GM21447 (cell line): ENCODE results near the gene MAD2L1BP.
A peak's percentile ranks its signal among the peaks of the same experiment; 100 is the strongest.
"Not testable (repeated sequence)": the region's sequence is repeated elsewhere in the genome, so short reads cannot be mapped to it uniquely, and the experiment has no call there.

Source experiments
- ATAC-seq: cut with Tn5 transposase; IDR thresholded peaks from one replicate; pipeline ENCODE4 v1.9.1; 2021; ENCODE audit not compliant: unreplicated experiment

The MAD2L1BP gene, protein sequence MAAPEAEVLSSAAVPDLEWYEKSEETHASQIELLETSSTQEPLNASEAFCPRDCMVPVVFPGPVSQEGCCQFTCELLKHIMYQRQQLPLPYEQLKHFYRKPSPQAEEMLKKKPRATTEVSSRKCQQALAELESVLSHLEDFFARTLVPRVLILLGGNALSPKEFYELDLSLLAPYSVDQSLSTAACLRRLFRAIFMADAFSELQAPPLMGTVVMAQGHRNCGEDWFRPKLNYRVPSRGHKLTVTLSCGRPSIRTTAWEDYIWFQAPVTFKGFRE

DNA sequence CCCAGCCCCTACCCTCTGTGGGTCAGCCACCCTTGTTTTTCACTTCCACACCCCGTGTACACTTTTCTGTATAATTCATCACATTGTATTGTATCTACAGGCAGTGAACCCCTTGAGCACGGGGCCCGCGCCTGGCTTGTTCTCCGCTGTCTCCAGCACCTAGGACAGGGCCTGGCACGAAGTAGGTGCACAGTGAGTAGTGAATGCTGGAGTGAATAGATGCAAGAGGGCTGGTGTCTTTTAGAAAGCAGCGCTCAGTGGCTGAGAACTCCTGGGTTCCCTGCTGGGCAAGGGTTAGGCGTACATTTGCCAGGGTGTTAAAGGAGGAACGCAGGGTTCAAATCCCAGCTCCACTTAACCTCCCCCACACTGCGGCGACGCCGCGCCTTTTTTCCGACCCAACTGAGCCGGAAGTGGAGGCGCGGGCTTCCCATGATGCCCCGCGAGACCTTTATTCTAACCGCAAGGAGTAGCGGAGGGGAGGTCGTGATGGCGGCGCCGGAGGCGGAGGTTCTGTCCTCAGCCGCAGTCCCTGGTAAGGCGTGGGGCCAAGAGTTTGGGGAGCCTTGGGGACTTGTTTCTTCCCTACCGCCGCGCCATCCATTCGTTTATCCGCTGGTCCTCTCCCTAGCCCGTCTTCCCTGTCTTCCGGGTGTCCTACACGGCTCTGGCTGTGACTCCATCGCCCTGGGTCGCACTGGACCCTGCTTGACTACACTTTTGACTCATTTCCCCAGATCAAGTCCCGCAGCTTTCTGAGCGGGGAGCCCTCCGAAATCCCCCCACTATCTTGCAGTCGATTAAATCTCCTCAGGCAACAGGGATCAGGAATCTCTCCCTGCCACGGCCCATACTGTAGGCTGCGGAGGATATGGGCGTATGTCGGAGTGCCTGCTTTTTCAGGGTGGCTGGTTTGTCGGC, at the start of gene MAD2L1BP:
TSS of gene MAD2L1BP (plus strand) at position 454 of the 921 bp plus-strand sequence. CDS start at position 490, 36 bp downstream.
- ATAC-seq, result peak; percentile 89

GRCh38 chr6:43588194-43588593, 47.4 kb upstream of the MAD2L1BP start:
- ATAC-seq, result no peak

- ATAC-seq, result not testable (repeated sequence)
Measured at GRCh38 chr6:43589564-43589963, 46.1 kb upstream of the MAD2L1BP start.

DNA sequence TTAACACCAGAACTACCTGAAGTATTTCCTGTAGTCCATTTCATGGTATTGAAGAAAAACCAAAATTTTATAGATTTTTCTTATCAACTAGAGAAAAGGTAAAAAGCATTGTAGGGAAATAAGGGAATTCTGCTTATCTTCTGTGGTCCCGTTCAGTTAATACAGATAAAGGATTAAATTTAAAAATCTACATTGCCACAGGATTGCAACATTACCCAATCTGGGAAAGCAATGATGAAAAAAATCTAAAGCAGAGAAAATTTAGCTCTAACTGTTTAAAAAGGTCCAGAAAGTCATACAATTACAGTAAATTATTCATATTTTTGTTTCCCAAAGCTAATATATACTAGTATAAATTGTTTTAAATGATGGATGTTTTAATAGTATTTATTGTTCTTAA, 41.7 kb upstream of the MAD2L1BP start:
- no peak for ATAC-seq

- ATAC-seq, result no peak
Measured at GRCh38 chr6:43600595-43600994, 35.0 kb upstream of the MAD2L1BP start.

DNA sequence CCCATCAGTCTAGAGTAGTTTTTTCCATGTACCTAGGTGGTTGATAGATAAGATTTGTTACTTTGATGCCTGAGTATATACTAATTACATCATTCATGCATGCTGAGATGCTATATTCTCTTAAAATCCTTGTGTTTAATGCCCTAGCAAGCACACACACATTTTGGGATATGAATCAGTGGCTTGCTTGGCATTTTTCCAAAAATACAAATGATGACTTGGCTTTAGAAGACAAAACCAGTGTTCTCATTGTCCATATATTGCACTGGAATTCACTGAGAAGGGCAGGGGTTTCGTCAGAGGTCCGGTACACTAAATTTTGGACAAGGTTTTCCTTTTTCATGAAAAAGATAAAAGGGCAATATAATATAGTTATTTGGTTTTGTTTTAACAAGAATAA, 31.5 kb upstream of the MAD2L1BP start:
- no peak for ATAC-seq

GRCh38 chr6:43606019-43606418, 29.6 kb upstream of the MAD2L1BP start:
- ATAC-seq, result no peak

DNA sequence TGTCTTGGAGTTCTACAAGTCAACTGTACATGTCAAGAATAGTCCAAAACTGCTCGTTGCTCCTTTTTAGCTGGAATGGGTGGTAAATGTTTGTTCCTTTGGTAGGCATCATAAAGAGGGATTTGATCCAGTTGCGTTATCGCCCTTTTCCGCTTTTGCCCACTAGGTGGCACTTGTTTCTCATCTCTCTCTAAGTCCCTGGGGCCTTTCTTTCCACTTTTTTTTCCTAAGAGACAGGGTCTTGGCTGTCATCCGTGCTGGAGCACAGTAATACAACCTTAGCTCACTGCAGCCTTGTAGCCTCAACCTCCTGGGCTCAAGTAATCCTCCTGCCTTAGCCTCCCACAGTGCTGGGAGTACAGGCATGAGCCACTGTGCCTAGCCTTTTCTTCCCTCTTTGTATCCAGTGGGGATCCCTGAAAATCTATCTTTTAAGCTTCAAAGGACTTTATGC, 27.3 kb upstream of the MAD2L1BP start:
- ATAC-seq, result no peak

- no peak for ATAC-seq
Measured at GRCh38 chr6:43608807-43609206, 26.8 kb upstream of the MAD2L1BP start.

DNA sequence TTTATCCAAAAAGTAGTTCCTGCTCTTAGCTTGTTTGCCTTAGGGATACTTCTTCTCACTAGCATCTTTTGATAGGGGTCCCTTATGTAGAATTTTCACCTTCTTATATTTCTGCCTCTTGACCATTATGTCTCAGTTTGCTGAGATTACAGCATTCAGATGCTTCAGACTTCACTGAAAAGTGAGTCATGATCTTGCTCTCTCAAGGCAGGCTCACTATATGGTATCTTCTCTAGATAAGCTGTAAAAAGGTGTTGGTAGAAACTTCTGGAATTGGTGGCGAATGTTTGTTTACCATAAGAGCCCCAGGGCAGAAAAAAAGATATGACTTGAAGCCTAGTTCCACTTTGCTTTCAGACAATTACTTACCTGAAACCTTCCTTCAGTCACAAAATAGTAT, 26.2 kb upstream of the MAD2L1BP start:
- ATAC-seq, result no peak

DNA sequence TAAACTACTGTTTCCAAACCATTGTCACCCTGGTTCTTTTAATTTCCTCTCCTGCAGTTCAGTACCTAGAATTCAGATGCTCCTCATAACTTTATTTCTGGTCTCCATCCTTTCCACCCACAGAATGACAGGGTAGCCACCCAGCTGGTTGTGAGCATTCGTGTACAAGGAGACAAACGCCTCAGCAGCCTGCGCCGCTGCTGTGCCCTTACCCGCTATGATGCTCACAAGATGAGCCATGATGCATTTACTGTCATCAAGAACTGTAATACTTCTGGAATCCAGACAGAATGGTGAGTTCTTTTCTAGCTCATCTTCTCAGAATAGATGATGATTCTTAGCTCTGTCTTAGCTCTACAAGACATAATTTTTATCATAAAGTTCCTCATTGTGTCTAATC, 25.2 kb upstream of the MAD2L1BP start:
- no peak for ATAC-seq

DNA sequence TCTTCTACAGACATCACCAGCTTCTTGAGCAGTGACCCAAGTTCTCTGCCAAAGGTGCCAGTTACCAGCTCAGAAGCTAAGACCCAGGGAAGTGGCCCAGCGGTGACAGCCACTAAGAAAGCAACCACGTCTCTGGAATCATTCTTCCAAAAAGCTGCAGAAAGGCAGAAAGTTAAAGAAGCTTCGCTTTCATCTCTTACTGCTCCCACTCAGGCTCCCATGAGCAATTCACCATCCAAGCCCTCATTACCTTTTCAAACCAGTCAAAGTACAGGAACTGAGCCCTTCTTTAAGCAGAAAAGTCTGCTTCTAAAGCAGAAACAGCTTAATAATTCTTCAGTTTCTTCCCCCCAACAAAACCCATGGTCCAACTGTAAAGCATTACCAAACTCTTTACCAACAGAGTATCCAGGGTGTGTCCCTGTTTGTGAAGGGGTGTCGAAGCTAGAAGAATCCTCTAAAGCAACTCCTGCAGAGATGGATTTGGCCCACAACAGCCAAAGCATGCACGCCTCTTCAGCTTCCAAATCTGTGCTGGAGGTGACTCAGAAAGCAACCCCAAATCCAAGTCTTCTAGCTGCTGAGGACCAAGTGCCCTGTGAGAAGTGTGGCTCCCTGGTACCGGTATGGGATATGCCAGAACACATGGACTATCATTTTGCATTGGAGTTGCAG, 21.8 kb upstream of the MAD2L1BP start:
- no peak for ATAC-seq

- ATAC-seq, result no peak
Measured at GRCh38 chr6:43614396-43614730, 21.3 kb upstream of the MAD2L1BP start.

GRCh38 chr6:43616725-43617472, 18.7 kb upstream of the MAD2L1BP start:
- no peak for ATAC-seq

- no peak for ATAC-seq
Measured at GRCh38 chr6:43621078-43621835, 14.4 kb upstream of the MAD2L1BP start.

DNA sequence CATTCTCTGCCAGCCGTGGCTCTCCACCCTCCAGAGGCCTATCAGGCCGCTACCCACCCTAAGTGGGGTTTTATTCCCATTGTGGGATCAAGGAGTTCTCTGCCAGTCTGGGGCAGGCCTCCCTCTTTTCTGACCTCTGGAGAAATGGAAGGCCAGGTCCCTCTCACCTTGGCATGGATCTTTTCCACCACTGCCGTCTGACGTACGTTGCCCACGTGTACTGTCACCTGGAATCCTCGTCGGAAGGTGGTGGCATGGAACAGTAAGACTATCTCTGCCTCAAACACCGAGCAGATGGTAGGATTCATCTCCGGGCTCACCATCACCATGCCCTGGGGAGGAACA, 13.8 kb upstream of the MAD2L1BP start:
- no peak for ATAC-seq

DNA sequence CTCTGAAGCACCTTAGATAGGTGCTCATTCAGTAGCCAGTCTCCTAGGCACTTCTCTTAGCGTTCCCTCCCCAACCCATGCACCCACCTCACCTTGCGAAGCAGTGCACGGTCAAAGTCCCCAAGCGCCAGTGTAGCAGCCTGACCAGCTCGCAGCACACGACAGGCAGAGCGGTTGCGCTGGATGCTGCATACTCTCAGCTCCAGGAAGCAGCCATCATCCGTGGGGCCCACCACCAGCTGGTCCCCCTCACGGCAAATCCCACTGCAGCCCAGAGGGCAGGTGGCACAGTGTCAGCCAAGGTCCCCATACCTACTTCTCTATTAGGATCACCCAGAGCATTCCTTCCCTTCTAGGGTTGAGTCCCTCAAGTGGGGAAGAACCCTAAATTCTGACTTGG, 13.1 kb upstream of the MAD2L1BP start:
- ATAC-seq, result no peak

DNA sequence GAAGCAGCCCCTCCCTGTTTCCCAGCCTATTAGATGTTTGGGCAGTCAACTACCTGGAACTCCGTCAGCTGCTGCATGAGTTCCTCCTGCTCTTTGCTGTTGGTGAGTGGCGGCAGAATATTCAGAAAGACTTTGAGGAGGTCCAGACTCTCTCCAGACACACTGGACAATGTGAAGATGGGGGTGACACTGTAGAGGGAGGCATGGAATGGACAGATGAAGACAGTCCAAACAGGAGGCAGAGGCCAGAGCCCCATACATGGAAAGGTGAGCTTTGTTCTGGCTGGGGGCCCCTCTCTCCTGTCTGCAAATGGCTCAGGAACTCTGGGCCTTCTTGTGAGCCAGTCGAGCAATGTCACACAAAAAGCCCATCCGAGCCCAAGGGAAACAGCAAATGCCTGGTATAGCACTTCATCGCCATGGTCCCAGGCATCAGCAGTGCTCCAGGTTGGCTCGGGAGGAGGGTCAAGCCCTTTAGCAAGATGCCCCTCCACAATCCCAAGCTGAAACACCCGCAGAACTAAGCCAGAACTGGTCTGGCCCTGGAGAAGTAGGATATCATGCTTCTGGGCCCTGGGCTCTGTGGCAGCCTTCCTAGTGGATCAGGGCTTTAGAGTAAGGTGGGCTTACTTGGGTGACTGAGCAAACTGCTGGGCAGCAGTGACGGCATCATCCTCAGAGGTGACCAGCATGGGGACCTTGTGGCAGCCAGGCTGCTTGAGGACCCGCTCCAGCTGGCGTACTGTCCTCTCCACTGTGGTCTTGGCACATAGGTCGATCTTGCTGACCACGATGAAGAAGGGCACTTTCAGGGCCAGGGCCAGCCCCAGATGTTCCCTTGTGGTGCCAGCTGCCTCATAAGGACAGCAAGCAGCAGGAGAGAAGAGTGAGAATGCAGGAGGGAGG, 11.5 kb upstream of the MAD2L1BP start:
- no peak for ATAC-seq

DNA sequence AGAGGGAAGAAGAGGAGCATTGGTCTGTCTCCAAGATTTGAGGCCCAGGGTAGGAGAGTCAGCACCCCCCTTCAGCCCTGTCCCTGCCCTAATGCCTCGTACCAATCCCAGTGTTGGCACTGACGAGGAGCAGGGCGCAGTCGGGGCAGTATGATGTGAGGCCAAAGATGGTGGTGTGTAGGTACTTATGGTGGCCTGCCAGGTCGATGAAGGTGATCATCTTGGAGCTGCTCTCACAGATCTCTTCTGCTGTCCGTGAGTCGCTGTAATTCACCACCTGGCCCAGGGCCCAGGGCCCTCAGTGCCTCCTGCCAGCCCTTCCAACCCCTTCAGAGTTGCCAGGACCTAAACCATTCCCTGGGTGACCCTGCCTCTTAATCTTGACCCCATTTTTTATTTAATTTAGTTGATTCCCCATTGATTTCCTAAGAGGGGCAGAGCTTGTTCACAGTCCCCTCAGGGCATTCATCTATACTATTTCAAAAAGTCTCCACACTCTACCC, 10.8 kb upstream of the MAD2L1BP start:
- ATAC-seq, result no peak
